Activated naive CD8-positive, alpha-beta T cell treated with anti-CD3 and anti-CD28 coated beads, Interleukin-2, amount 50 U/mL, for 16 hours (primary cell): ENCODE data around the gene KRTAP9-1.
"Not testable (repeated sequence)": the region's sequence is repeated elsewhere in the genome, so short reads cannot be mapped to it uniquely, and the experiment has no call there.

ENCODE experiments used
- DNase-seq: peaks from one replicate; pipeline ENCODE4 v3.0.0-alpha.2; 2020; ENCODE audit warnings: low read depth, low spot score

KRTAP9-1 gene

DNA sequence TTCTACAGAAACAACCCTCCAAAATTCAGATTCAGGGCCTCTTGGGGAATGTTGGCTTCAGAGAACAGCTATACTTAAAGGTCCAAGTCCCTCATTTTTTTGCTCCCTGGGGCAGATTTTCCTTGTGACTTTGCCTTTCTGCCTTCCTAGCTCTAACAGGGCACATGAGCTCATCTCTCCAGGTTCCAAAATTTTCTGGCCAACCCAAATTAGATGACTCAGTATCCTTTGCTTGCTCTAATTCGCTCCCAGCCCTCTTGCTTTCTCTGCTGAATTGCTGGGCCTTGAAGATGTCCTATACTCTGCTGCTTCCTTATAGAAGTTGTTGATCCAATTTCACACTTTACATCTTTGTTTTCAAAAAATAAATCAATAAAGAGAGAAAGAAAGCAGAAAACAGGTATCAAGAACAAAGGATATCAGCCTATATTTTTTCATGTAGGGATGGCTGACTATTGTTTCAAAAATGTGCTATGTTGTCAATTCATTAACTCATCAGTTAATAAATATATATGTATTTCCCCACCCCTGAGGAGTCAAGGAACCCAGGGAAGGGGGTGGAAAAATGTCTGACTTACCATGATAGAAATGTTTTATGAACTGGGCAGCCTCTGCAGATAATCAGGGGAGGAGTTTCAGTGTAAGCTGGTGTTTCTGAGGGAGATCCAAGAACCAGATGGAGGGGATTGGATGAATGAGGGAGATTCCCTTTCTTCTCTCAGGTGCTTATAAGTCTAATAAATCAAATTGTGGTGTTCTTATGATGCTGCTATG is 10.7 kb upstream of the KRTAP9-1 start:
- DNase-seq = no peak

GRCh38 chr17:41184480-41184961 is 5.2 kb upstream of the KRTAP9-1 start, which contains the start of gene KRTAP4-1:
Gene KRTAP4-1, minus strand, starts transcription at chr17:41184911. Its CDS starts 57 bp downstream, at chr17:41184854.
- DNase-seq = no peak

GRCh38 chr17:41185001-41185400 is 4.7 kb upstream of the KRTAP9-1 start:
- no peak for DNase-seq

DNA sequence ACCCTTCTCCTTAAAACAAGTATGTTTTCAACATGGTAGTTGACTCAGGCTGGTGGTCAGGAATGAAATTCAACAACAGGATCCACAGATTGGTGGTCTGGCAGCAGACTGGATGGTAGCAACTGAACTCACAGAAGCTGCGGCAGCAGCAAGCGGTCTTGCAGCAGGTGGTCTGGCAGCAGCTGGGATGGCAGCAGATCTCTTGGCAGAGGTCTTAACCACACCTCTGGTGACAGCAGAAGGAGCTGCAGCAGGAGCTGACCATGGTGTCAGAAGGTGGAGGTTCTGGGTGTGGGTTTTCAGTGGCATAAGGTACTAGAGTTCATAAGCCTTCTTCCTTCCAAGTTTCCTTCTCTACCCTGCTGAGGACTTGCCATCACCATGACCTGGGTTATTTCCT is 2.8 kb upstream of the KRTAP9-1 start:
- DNase-seq = no peak

DNA sequence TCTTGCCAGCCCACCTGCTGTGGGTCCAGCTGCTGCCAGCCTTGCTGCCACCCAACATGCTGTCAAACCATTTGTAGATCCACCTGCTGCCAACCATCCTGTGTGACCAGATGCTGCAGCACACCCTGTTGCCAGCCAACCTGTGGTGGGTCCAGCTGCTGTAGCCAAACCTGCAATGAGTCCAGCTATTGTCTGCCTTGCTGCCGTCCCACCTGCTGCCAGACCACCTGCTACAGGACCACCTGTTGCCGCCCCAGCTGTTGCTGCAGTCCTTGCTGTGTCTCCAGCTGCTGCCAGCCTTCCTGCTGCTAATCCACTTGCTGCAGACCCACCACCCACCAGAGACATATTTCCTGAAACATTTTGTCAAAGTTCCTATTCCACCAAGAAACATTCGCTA is 641 bp downstream of the KRTAP9-1 start:
- no peak for DNase-seq

GRCh38 chr17:41196068-41196467 is 6.4 kb downstream of the KRTAP9-1 start:
- no peak for DNase-seq

- DNase-seq = no peak
Measured at GRCh38 chr17:41199421-41200078, 9.9 kb downstream of the KRTAP9-1 start.

GRCh38 chr17:41211845-41212466 is 22.3 kb downstream of the KRTAP9-1 start:
- DNase-seq = no peak

GRCh38 chr17:41212524-41213169 is 23.0 kb downstream of the KRTAP9-1 start:
- no peak for DNase-seq

- DNase-seq = no peak
Measured at GRCh38 chr17:41215681-41216080, 26.0 kb downstream of the KRTAP9-1 start.

DNA sequence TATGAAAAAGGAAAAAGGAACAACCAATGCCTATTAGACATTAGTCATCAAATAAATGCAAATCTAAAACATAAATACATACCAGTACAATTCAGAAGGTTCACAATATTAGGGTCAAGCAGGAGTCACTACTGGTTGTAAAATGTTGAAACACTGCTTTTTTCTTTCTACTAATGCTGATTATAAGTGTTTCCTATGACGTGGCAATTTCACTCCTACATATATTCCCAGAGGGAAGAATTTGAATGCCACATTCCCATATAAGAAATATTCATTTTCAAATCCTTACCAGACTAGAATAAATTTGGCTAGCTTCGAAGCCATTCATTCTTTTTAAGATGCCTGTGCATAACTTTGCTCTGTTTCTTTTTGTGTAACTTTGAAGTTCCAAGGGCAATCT is 34.1 kb downstream of the KRTAP9-1 start:
- DNase-seq = no peak

DNA sequence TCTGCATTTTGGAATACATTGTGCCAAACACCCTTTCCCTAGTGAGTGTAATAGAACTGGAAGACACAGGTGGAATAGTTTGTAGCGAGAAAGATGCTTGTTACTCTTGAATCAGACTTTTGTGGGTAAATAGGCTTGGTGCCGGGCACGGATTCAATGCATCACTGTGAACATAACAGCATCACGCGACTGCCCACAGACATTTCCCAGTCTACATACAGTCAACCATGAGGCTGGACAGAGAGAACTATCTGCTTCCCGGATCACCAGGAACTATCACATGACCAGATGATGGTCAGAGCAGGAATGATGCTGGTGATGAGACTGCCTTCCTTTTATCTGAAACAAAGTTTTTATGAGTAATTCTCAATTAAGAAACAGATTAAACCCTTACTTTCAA is 36.4 kb downstream of the KRTAP9-1 start:
- DNase-seq = no peak

- DNase-seq = not testable (repeated sequence)
Measured at GRCh38 chr17:41226598-41227095, 37.0 kb downstream of the KRTAP9-1 start, which contains the start of gene KRTAP9-2. Gene KRTAP9-2, plus strand, starts transcription at chr17:41226648. Its CDS starts 7 bp downstream, at chr17:41226655.

GRCh38 chr17:41230094-41230493 is 40.4 kb downstream of the KRTAP9-1 start:
- DNase-seq = no peak

DNA sequence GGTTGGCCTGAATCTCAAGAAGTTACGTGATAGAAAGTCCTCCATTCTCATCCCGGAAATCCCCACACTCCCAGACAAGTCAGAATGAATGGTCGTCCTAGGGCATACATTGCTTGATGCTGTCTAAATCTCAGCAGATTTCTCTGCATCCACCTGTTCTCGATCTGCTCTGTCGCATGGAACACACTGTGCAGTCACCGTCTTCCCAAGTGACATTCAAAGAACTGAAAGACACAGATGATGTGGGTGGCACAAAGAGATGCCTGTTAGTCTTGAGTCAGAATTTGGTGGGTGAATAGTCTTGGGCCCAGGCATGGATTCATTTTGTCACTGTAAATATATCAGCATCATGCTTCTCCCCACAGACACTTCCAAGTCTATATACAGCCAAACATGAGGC is 42.0 kb downstream of the KRTAP9-1 start:
- DNase-seq = no peak

DNA sequence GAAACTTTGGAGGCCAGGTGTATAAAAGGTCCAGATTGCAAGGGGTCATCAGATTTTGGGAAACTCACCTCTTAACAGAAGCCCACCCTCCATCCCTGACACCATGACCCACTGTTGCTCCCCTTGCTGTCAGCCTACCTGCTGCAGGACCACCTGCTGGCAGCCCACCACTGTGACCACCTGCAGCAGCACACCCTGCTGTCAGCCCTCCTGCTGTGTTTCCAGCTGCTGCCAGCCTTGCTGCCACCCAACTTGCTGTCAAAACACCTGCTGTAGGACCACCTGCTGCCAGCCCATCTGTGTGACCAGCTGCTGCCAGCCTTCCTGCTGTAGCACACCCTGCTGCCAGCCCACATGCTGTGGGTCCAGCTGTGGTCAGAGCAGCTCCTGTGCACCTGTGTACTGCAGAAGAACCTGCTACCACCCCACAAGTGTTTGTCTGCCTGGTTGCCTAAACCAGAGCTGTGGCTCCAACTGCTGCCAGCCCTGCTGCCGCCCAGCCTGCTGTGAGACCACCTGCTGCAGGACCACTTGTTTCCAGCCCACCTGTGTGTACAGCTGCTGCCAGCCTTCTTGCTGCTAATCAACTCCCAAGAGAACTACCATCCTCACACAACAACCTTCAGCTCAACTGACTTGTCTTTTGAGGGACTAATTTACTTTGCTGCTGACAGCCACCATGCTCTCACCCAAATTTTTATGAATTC is 42.9 kb downstream of the KRTAP9-1 start, which contains the start of gene KRTAP9-3:
KRTAP9-3 (plus strand) TSS at position 51 of the 707 bp plus-strand sequence; CDS start at position 104, 53 bp downstream.
- not testable (repeated sequence) for DNase-seq

- DNase-seq = not testable (repeated sequence)
Measured at GRCh38 chr17:41237116-41237515, 47.4 kb downstream of the KRTAP9-1 start.

DNA sequence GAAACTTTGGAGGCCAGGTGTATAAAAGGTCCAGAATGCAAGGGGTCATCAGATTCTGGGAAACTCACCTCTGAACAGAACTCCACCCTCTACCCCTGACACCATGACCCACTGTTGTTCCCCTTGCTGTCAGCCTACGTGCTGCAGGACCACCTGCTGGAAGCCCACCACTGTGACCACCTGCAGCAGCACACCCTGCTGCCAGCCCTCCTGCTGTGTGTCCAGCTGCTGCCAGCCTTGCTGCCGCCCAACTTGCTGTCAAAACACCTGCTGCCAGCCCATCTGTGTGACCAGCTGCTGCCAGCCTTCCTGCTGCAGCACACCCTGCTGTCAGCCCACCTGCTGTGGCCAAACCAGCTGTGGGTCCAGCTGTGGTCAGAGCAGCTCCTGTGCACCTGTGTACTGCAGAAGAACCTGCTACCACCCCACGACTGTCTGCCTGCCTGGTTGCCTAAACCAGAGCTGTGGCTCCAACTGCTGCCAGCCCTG is 48.3 kb downstream of the KRTAP9-1 start, which contains the start of gene KRTAP9-8:
KRTAP9-8 (plus strand) TSS at position 51 of the 489 bp plus-strand sequence; CDS start at position 104, 53 bp downstream.
- DNase-seq = not testable (repeated sequence)
